SHP77 (cell line): ENCODE data around the gene TMED7.

Experiments
- DNase-seq, 2 experiments: peaks; one replicate each; lab custom pipeline; 2025; lab: John Stamatoyannopoulos, UW

Gene TMED7

GRCh38 chr5:115627295-115627865, 1.5 kb upstream of the TMED7 start:
- no peak for DNase-seq

GRCh38 chr5:115626445-115626823, 598 bp upstream of the TMED7 start:
- DNase-seq, result peak in 1 of 2 experiments; percentile 31

GRCh38 chr5:115624994-115625393, 842 bp downstream of the TMED7 start:
- no peak for DNase-seq

- DNase-seq, result no peak
These were observed 2.2 kb downstream of the TMED7 start for GRCh38 chr5:115623658-115624057.

- no peak for DNase-seq
These were observed 4.4 kb downstream of the TMED7 start for GRCh38 chr5:115621365-115621900.

- DNase-seq, result no peak
These were observed 8.9 kb downstream of the TMED7 start for GRCh38 chr5:115616892-115617291.

- no peak for DNase-seq
These were observed 9.4 kb downstream of the TMED7 start for GRCh38 chr5:115616472-115616871.

- DNase-seq, result no peak
These were observed 14.0 kb downstream of the TMED7 start for GRCh38 chr5:115611873-115612272.

- DNase-seq, result no peak
These were observed 17.9 kb downstream of the TMED7 start for GRCh38 chr5:115607935-115608334.

GRCh38 chr5:115605436-115605835, 20.4 kb downstream of the TMED7 start:
- DNase-seq, result no peak

- no peak for DNase-seq
These were observed 23.2 kb downstream of the TMED7 start for GRCh38 chr5:115602591-115603125.

GRCh38 chr5:115601701-115602590, 23.9 kb downstream of the TMED7 start, which contains the start of gene TICAM2:
Gene TICAM2, minus strand, starts transcription at chr5:115602479. Its CDS starts 21,223 bp downstream, at chr5:115581256.
- DNase-seq, result no peak

- no peak for DNase-seq
These were observed 25.1 kb downstream of the TMED7 start for GRCh38 chr5:115600766-115601165.

GRCh38 chr5:115599924-115600323, 25.9 kb downstream of the TMED7 start:
- DNase-seq, result no peak

- DNase-seq, result no peak
These were observed 26.3 kb downstream of the TMED7 start for GRCh38 chr5:115599502-115599901.

GRCh38 chr5:115594128-115595047, 31.4 kb downstream of the TMED7 start:
- no peak for DNase-seq

- no peak for DNase-seq
These were observed 36.8 kb downstream of the TMED7 start for GRCh38 chr5:115589043-115589442.

- DNase-seq, result no peak
These were observed 37.2 kb downstream of the TMED7 start for GRCh38 chr5:115588640-115589039.

- DNase-seq, result peak; percentile 3 to 24
These were observed 39.2 kb downstream of the TMED7 start for GRCh38 chr5:115586525-115587146.

- DNase-seq, result no peak
These were observed 40.6 kb downstream of the TMED7 start for GRCh38 chr5:115585265-115585664.

- DNase-seq, result no peak
These were observed 41.3 kb downstream of the TMED7 start for GRCh38 chr5:115584501-115584900.
